ENCODE data around the gene MSH6. TPM values are rescaled to one million over a fixed set of nuclear protein-coding genes. Genes with fewer than 3 reads are reported as not detected.

The MSH6 gene
- total and polyA plus RNA-seq, 8 donors, result 4.3 to 30.9 (median 23.3) TPM

DNA sequence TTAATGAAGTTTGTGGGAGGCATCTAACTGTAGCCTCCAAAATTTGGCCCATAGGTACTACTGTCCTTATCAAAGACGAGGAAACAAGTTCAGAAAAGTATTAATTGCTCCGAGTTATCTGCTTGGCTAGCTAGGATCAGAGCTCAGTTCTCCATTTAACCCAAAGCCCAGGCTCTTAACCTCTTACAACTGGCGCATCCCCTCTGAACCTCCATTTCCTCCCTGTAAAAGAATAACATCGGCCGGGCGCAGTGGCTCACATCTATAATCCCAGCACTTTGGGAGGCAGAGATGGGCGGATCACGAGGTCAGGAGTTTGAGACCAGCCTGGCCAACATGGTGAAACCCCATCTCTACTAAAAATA lies 3.5 kb upstream of the MSH6 start:
- TF ChIP-seq, protein P1, sequence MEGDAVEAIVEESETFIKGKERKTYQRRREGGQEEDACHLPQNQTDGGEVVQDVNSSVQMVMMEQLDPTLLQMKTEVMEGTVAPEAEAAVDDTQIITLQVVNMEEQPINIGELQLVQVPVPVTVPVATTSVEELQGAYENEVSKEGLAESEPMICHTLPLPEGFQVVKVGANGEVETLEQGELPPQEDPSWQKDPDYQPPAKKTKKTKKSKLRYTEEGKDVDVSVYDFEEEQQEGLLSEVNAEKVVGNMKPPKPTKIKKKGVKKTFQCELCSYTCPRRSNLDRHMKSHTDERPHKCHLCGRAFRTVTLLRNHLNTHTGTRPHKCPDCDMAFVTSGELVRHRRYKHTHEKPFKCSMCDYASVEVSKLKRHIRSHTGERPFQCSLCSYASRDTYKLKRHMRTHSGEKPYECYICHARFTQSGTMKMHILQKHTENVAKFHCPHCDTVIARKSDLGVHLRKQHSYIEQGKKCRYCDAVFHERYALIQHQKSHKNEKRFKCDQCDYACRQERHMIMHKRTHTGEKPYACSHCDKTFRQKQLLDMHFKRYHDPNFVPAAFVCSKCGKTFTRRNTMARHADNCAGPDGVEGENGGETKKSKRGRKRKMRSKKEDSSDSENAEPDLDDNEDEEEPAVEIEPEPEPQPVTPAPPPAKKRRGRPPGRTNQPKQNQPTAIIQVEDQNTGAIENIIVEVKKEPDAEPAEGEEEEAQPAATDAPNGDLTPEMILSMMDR (IDR thresholded peaks at IDR 0.05), result no peak
- DNase-seq (no peak), ATAC-seq (no peak), FAIRE-seq (no peak)
- Histone ChIP-seq H3K9me3 (no peaks in the 10 kb centered on the region), H3K27me3 (no peaks in the 10 kb centered on the region), H3K36me3 (no peaks in the 10 kb centered on the region), H3K4me1 (peaks cover 0 to 5% (median 0%) of the 10 kb centered on the region in 3 donors), H3K27ac (no peak overlapping the region), H3K4me3 (no peak overlapping the region)
- whole genome bisulfite sequencing, 2 donors, result 87 to 88% methylated on average over 8 of the region's 8 CpGs
- intact Hi-C loops (cut with DNase I), result no loop called here

DNA sequence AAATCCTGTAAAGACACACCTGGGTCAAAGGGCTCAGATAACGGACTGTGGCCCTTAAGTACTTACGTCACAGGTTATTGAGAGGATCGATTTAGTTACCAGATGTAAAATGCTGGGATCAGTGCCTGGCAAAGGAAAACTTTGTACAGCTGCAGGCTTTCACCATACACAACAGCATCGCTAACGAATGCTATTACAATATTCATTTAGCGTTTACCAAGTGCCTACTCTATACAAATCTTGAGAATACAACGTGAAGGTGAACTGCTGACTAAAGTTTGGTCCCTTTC lies 619 bp upstream of the MSH6 start:
- Histone ChIP-seq H3K36me3 (no peaks in the 10 kb centered on the region), H3K9me3 (no peaks in the 10 kb centered on the region), H3K27me3 (no peaks in the 10 kb centered on the region), H3K4me3 (peak overlapping the region; percentile 51 to 82 (median 64)), H3K4me1 (peaks cover 0 to 5% (median 0%) of the 10 kb centered on the region in 3 donors), H3K27ac (peak overlapping the region; percentile 82 to 92 (median 92))
- ATAC-seq, result peak; percentile 24 to 34 (median 32)
- 0 to 1% methylated on average over 7 of the region's 7 CpGs for WGBS, 2 donors
- no peak for FAIRE-seq
- intact Hi-C loops (cut with DNase I), result no loop called here
- DNase-seq, result peak in 2 of 6 donors; percentile 47 to 50
- TF ChIP-seq, protein P1 (IDR thresholded peaks at IDR 0.05), result no peak

DNA sequence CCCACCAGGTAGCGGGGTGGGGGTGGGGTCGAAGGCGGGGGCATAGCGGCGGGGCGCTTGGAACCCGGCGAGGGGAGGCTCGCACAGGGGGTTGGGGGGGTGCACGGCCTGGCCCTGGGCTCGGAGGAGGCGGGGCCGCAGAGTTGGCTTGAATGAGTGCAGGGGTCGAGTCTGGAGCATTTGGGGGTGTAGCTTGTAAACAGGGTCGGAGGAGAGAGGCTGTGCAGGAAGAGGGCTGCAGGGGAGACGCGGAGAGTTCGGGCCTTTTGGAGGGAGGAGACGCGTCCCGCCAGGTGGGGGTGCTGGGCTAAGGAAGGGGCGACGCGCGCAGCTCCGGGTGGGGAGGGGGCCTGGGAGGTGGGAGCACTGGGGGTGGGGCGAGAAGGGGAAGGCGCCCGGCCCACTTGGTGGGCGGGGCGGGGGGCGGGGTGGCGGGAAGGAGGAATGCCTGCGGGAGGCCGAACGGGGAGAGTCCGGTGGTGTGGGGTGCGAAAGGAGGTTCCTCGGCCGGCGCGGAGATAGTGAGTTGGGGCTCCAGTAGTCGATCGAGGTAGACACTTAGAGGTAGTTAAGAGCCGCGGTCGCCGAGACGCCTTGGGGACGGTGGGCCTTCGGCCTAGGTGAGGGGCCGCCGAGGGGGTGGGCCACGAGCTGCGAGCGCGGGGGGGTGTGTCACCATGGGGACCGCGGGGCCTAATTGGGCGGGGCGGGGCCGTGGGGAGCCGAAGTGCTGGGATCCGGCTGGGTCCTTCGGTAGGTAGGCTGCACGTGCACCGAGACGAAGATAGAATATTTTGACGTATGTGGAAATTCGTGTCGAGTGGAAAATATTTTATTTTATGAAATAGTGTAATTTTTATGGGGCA lies 774 bp downstream of the MSH6 start:
- TF ChIP-seq, protein P1 (IDR thresholded peaks at IDR 0.05), result no peak
- Histone ChIP-seq H3K4me1 (peaks cover 0 to 4% (median 0%) of the 10 kb centered on the region in 3 donors), H3K4me3 (peak overlapping the region; percentile 51 to 82 (median 64)), H3K9me3 (no peaks in the 10 kb centered on the region), H3K27me3 (no peaks in the 10 kb centered on the region), H3K36me3 (no peaks in the 10 kb centered on the region), H3K27ac (peak overlapping the region; percentile 82 to 92 (median 92))
- intact Hi-C loops (cut with DNase I), result no loop called here
- DNase-seq (peak; percentile 50 to 87 (median 70)), FAIRE-seq (no peak), ATAC-seq (peak; percentile 27 to 52 (median 42))
- WGBS, 2 donors, result 1% methylated on average over 61 to 70 of the region's 71 CpGs

DNA sequence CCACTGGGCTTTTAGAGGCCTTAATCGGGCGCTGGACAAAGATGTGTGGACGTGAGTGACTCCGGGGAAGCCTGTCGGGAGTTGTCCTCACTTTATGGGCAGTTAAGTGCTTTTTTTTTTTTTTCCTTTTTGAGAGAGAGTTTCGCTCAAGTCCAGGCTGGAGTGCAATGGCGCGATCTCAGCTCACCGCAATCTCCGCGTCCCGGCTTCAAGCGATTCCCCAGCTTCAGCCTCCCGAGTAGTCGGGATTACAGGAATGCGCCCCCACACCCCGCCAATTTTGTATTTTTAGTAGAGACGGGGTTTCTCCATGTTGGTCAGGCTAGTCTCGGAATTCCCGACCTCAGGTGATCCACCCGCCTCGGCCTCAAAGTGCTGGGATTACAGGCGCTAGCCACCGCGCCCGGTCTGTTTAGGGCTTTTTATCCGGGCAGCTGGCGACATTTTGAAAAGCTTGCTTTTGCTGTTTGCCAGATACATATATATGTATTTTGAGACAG lies 1.5 kb downstream of the MSH6 start:
- Histone ChIP-seq H3K4me3 (peak overlapping the region; percentile 51 to 82 (median 64)), H3K36me3 (no peaks in the 10 kb centered on the region), H3K27me3 (no peaks in the 10 kb centered on the region), H3K9me3 (no peaks in the 10 kb centered on the region), H3K4me1 (peaks cover 0 to 4% (median 0%) of the 10 kb centered on the region in 3 donors), H3K27ac (peak overlapping the region in 3 of 4 donors; percentile 82 to 92 (median 92))
- 32 to 37% methylated on average over 28 of the region's 28 CpGs for WGBS, 2 donors
- TF ChIP-seq, protein P1 (IDR thresholded peaks at IDR 0.05), result no peak
- ATAC-seq, result no peak
- intact Hi-C loops (cut with DNase I), result no loop called here
- peak in 1 of 6 donors; percentile 5 for DNase-seq
- FAIRE-seq, result no peak

DNA sequence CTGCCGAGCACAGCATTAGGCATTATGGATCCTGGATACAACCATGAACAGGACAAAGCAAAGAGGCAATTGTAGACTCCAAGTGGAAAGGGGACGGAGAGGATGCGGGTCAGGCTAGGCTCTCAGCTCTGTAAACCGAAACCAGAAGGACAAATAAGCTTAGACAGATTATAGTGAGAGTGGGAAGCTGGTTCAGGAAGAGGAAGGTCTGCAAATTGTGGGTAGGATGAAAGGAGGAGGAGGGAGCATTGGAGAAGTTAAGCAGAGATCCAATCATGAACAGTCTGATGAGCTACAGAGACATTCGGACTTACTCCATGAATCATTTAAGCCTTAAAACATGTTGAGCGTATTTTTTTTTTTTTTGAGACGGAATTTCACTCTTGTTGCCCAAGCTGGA lies 3.0 kb downstream of the MSH6 start:
- DNase-seq (no peak), FAIRE-seq (no peak), ATAC-seq (no peak)
- Histone ChIP-seq H3K27ac (no peak overlapping the region), H3K4me3 (no peak overlapping the region), H3K27me3 (no peaks in the 10 kb centered on the region), H3K4me1 (peaks cover 0 to 5% (median 4%) of the 10 kb centered on the region in 3 donors), H3K9me3 (no peaks in the 10 kb centered on the region), H3K36me3 (no peaks in the 10 kb centered on the region)
- 91 to 92% methylated on average over 7 of the region's 7 CpGs for WGBS, 2 donors
- intact Hi-C loops (cut with DNase I), result no loop called here
- TF ChIP-seq, protein P1 (IDR thresholded peaks at IDR 0.05), result no peak
